ENCODE data around the gene KCTD5. TPM values are rescaled to one million over a fixed set of nuclear protein-coding genes. Genes with fewer than 3 reads are reported as not detected.
"Not testable (repeated sequence)": the region's sequence is repeated elsewhere in the genome, so short reads cannot be mapped to it uniquely, and the experiment has no call there.

Gene KCTD5
- total RNA-seq, 6 experiments from 2014 or later: 27.1 to 30.9 (median 28.8) TPM

GRCh38 chr16:2691491-2692248 is 9.3 kb downstream of the KCTD5 start:
- H3K4me1 Mint-ChIP-seq (ENCODE audit: low read depth): no peaks in the 10 kb centered on the region
- no peak for DNase-seq
- H3K4me3 Mint-ChIP-seq: no peak overlapping the region
- H3K36me3 Mint-ChIP-seq (ENCODE audit: low read depth): peaks cover 1% of the 10 kb centered on the region; the same call in 1 of the 2 replicates
- no peaks in the 10 kb centered on the region for H3K27me3 Mint-ChIP-seq (ENCODE audit: insufficient read depth)
- TF ChIP-seq CTCF (IDR thresholded peaks at IDR 0.05): no peak
- H3K27ac Mint-ChIP-seq: no peak overlapping the region
- H3K9me3 Mint-ChIP-seq: no peaks in the 10 kb centered on the region

GRCh38 chr16:2692251-2692947 is 10.1 kb downstream of the KCTD5 start:
- no peak overlapping the region for H3K4me3 Mint-ChIP-seq
- H3K9me3 Mint-ChIP-seq: no peaks in the 10 kb centered on the region
- TF ChIP-seq CTCF (IDR thresholded peaks at IDR 0.05): no peak
- H3K4me1 Mint-ChIP-seq (ENCODE audit: low read depth): no peaks in the 10 kb centered on the region
- H3K36me3 Mint-ChIP-seq (ENCODE audit: low read depth): peaks cover 7% of the 10 kb centered on the region; the same call in 1 of the 2 replicates
- no peaks in the 10 kb centered on the region for H3K27me3 Mint-ChIP-seq (ENCODE audit: insufficient read depth)
- H3K27ac Mint-ChIP-seq: no peak overlapping the region
- no peak for DNase-seq

- Mint-ChIP-seq H3K4me3 (no peak overlapping the region), H3K27ac (no peak overlapping the region), H3K4me1 (ENCODE audit: low read depth) (no peaks in the 10 kb centered on the region), H3K27me3 (ENCODE audit: insufficient read depth) (no peaks in the 10 kb centered on the region), H3K36me3 (ENCODE audit: low read depth) (peaks cover 7% of the 10 kb centered on the region; the same call in 1 of the 2 replicates), H3K9me3 (no peaks in the 10 kb centered on the region)
- no peak for TF ChIP-seq CTCF (IDR thresholded peaks at IDR 0.05)
- DNase-seq: no peak
Measured at GRCh38 chr16:2692948-2693651, 10.8 kb downstream of the KCTD5 start.

- H3K4me1 Mint-ChIP-seq (ENCODE audit: low read depth); H3K27me3 Mint-ChIP-seq (ENCODE audit: insufficient read depth); H3K27ac Mint-ChIP-seq; H3K9me3 Mint-ChIP-seq; H3K4me3 Mint-ChIP-seq; DNase-seq; H3K36me3 Mint-ChIP-seq (ENCODE audit: low read depth): not testable (repeated sequence)
Measured at GRCh38 chr16:2696601-2697250, 14.4 kb downstream of the KCTD5 start.

GRCh38 chr16:2697401-2697948 is 15.2 kb downstream of the KCTD5 start:
- Mint-ChIP-seq H3K27ac (no peak overlapping the region), H3K4me1 (ENCODE audit: low read depth) (no peaks in the 10 kb centered on the region), H3K27me3 (ENCODE audit: insufficient read depth) (no peaks in the 10 kb centered on the region), H3K36me3 (ENCODE audit: low read depth) (peaks cover 7% of the 10 kb centered on the region; the same call in 1 of the 2 replicates), H3K4me3 (no peak overlapping the region), H3K9me3 (no peaks in the 10 kb centered on the region)
- no peak for DNase-seq
- no peak for TF ChIP-seq CTCF (IDR thresholded peaks at IDR 0.05)
